Spinal cord (tissue), 10 donors: Measurements from ENCODE around the gene PAIP2. TPM values are rescaled to one million over a fixed set of nuclear protein-coding genes. Genes with fewer than 3 reads are reported as not detected.
A peak's percentile ranks its signal among the peaks of the same experiment; 100 is the strongest.
"Not testable (repeated sequence)": the region's sequence is repeated elsewhere in the genome, so short reads cannot be mapped to it uniquely, and the experiment has no call there.

ENCODE experiments used
- DNase-seq, 6 donors: peaks; one replicate each; pipeline versions ENCODE4 v3.0.0 to v3.0.0-alpha.2; 2013 to 2015; ENCODE audit warnings: low spot score in 6 of 6, low read depth in 4 of 6
- H3K27ac ChIP-seq: one replicate; pipeline ENCODE4 v1.5.1; 2013; ENCODE audit warnings: low read depth, low read length, control low read depth
- H3K27me3 ChIP-seq: one replicate; pipeline ENCODE4 v1.6.1; 2013; ENCODE audit warnings: low read length; ENCODE audit not compliant: control insufficient read depth, insufficient read depth
- H3K36me3 ChIP-seq: one replicate; pipeline ENCODE4 v1.6.1; 2013; ENCODE audit warnings: low read length; ENCODE audit not compliant: control insufficient read depth, insufficient read depth
- H3K4me1 ChIP-seq: one replicate; pipeline ENCODE4 v1.6.1; 2013; ENCODE audit warnings: low read length; ENCODE audit not compliant: control insufficient read depth, insufficient read depth
- H3K4me3 ChIP-seq: one replicate; pipeline ENCODE4 v1.5.1; 2013; ENCODE audit warnings: low read depth, low read length, control low read depth
- H3K9me3 ChIP-seq: one replicate; pipeline ENCODE4 v1.6.1; 2013; ENCODE audit warnings: low read length; ENCODE audit not compliant: control insufficient read depth, insufficient read depth
- WGBS: methylation state at CpG from one replicate; pipeline ENCODE4 v1.1.5; 2013; ENCODE audit warnings: missing lambda C conversion rate; ENCODE audit not compliant: insufficient coverage; 5-methylcytosine and 5-hydroxymethylcytosine counted together
- polyA plus RNA-seq, 2 donors: library from polyadenylated mRNA; unstranded; fragments of 120-200 nt; gene quantifications; one replicate each; pipeline ENCODE4 v1.2.1, GENCODE V29; 2013; ENCODE audit not compliant: insufficient read length in 2 of 2
- total RNA-seq, 2 donors: library from RNA; depleted of rRNA in 1 of 2; stranded (reverse); fragments of 120-200 nt in 1 of 2; fragments of >200 nt in 1 of 2; gene quantifications; one replicate each; pipeline versions ENCODE4 v1.2.3 to v1.2.4, GENCODE V29; 2013 to 2014
- donor health status: healthy.

The PAIP2 gene
- total and polyA plus RNA-seq, 4 donors: 90.4 to 173 (median 146) TPM

GRCh38 chr5:139347863-139348262 lies 6.2 kb downstream of the PAIP2 start:
- not testable (repeated sequence) for H3K4me1 ChIP-seq, H3K9me3 ChIP-seq, H3K27me3 ChIP-seq, H3K4me3 ChIP-seq, H3K27ac ChIP-seq, DNase-seq
- WGBS: 93% methylated on average over 4 of the region's 9 CpGs
- peaks cover 13% of the 10 kb centered on the region for H3K36me3 ChIP-seq

DNA sequence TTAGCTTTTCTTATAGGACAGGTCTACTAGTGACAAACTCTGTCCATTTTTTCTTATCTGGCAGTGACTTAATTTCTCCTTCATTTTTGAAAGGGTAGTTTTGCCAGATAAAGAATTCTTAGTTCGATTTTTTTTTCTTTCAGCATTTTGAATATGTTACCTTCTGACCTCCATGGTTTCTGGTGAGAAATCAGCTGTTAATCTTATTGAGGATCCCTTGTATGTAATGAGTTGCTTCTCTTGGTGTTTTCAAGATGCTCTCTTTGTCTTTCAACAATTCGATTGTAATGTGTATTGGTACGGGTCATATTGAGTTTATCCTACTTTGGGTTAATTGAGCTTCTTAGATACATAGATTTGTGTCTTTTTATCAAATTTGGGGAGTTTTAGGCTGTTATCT lies 12.5 kb downstream of the PAIP2 start:
- no peak for DNase-seq
- H3K27ac ChIP-seq: no peak overlapping the region
- WGBS: no CpG with 5 or more reads among the region's 3 CpGs
- no peaks in the 10 kb centered on the region for H3K9me3 ChIP-seq
- H3K36me3 ChIP-seq: peaks cover 10% of the 10 kb centered on the region
- H3K4me1 ChIP-seq: no peaks in the 10 kb centered on the region
- no peaks in the 10 kb centered on the region for H3K27me3 ChIP-seq
- H3K4me3 ChIP-seq: no peak overlapping the region

DNA sequence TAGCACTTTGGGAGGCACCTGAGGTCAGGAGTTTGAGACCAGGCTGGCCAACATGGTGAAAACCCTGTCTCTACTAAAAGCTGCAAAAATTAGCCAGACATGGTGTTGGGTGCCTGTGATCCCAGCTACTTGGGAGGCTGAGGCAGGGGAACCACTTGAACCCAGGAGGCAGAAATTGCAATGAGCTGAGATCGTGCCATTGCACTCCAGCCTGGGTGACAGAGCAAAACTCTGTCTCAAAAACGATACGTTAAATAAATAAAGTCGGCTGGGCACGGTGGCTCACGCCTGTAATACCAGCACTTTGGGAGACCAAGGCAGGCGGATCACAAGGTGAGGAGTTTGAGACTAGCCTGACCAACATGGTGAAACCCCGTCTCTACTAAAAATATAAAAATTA lies 14.2 kb downstream of the PAIP2 start:
- not testable (repeated sequence) for H3K4me3 ChIP-seq, DNase-seq, H3K27ac ChIP-seq, H3K9me3 ChIP-seq, H3K27me3 ChIP-seq, H3K4me1 ChIP-seq
- WGBS: 94% methylated on average over 7 of the region's 8 CpGs
- peaks cover 15% of the 10 kb centered on the region for H3K36me3 ChIP-seq

DNA sequence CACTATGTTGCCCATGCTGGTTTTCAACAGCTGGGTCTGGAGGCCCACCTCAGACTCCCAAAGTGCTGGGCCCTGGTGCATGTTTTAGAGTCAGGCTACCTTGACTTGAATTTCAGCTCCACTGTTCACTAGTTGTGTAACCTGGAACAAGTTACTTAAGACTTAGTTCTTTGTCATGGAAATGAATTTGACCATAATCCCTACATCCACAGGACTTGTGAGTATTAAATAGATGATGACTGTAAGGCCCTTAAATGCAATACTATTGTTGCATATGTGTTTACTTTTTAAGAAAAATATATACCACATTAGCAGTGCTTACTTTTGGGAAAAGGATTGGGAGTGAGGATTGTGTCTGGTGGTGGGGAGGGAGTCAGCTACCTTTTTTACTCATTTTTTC lies 16.4 kb downstream of the PAIP2 start:
- H3K27ac ChIP-seq: no peak overlapping the region
- no peak overlapping the region for H3K4me3 ChIP-seq
- H3K4me1 ChIP-seq: no peaks in the 10 kb centered on the region
- no peak for DNase-seq
- peaks cover 15% of the 10 kb centered on the region for H3K36me3 ChIP-seq
- H3K27me3 ChIP-seq: no peaks in the 10 kb centered on the region
- no peaks in the 10 kb centered on the region for H3K9me3 ChIP-seq

- WGBS: 100% methylated on average over 3 of the region's 4 CpGs
- Histone ChIP-seq H3K4me1 (no peaks in the 10 kb centered on the region), H3K4me3 (no peak overlapping the region), H3K9me3 (no peaks in the 10 kb centered on the region), H3K36me3 (peaks cover 22% of the 10 kb centered on the region), H3K27me3 (no peaks in the 10 kb centered on the region), H3K27ac (no peak overlapping the region)
- DNase-seq: no peak
These were observed 18.7 kb downstream of the PAIP2 start for GRCh38 chr5:139360384-139360783.

DNA sequence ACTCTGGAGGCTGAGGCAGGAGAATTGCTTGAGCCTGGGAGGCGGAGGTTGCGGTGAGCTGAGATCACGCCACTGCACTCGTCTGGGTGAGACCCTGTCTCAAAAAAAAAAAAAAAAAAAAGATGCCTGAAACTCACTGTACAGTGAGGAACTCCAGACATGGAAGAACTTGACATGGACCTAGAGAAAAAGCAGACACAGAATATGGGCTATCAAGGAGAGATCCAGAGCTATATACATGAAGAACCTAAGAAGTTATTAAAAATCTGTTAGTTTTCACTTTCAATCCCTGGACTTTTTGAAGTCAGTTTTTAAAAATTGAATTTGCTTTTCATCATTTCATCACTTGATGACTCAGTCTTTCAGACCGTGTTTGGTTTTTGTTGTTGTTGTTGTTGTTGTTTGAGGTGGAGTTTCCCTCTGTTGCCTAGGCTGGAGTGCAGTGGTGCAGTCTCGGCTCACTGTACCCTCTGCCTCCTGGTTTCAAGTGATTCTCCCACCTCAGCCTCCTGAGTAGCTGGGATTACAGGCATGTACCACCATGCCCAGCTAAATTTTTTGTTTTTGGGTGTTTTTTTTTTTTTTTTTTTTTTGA lies 20.3 kb downstream of the PAIP2 start:
- Histone ChIP-seq H3K4me3 (no peak overlapping the region), H3K4me1 (no peaks in the 10 kb centered on the region), H3K27ac (no peak overlapping the region), H3K27me3 (no peaks in the 10 kb centered on the region), H3K9me3 (no peaks in the 10 kb centered on the region), H3K36me3 (peaks cover 33% of the 10 kb centered on the region)
- WGBS: no CpG with 5 or more reads among the region's 6 CpGs
- DNase-seq: no peak

GRCh38 chr5:139363937-139364336 lies 22.3 kb downstream of the PAIP2 start:
- H3K4me1 ChIP-seq: no peaks in the 10 kb centered on the region
- H3K27ac ChIP-seq: no peak overlapping the region
- H3K27me3 ChIP-seq: no peaks in the 10 kb centered on the region
- 100% methylated on average over 1 of the region's 2 CpGs for WGBS
- DNase-seq: no peak
- no peak overlapping the region for H3K4me3 ChIP-seq
- H3K9me3 ChIP-seq: no peaks in the 10 kb centered on the region
- peaks cover 38% of the 10 kb centered on the region for H3K36me3 ChIP-seq

DNA sequence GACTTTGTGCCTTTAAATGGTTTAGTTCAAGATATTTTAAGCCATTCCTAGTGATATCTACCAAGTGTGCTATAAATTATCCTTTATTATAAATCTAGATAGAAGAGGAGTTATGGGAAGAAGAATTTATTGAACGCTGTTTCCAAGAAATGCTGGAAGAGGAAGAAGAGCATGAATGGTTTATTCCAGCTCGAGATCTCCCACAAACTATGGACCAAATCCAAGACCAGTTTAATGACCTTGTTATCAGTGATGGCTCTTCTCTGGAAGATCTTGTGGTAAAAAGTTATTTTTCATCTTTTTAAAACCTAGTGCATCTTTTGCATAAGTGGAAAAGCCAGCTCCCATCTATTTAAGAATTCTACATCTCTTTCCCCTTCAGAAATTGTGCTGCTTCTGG lies 22.8 kb downstream of the PAIP2 start:
- peaks cover 35% of the 10 kb centered on the region for H3K36me3 ChIP-seq
- no CpG with 5 or more reads among the region's 2 CpGs for WGBS
- no peak for DNase-seq

GRCh38 chr5:139368613-139369012 lies 27.0 kb downstream of the PAIP2 start:
- Histone ChIP-seq H3K9me3 (no peaks in the 10 kb centered on the region), H3K36me3 (peaks cover 48% of the 10 kb centered on the region), H3K27me3 (no peaks in the 10 kb centered on the region), H3K4me1 (peaks cover 1% of the 10 kb centered on the region), H3K27ac (no peak overlapping the region), H3K4me3 (no peak overlapping the region)
- WGBS: 69% methylated on average over 2 of the region's 2 CpGs
- DNase-seq: peak in 1 of 6 donors; percentile 43

More for the DNA sequence above, 22.8 kb downstream of the PAIP2 start:
- no peaks in the 10 kb centered on the region for H3K27me3 ChIP-seq
- H3K4me3 ChIP-seq: no peak overlapping the region
- H3K27ac ChIP-seq: no peak overlapping the region
- H3K9me3 ChIP-seq: no peaks in the 10 kb centered on the region
- H3K4me1 ChIP-seq: no peaks in the 10 kb centered on the region

DNA sequence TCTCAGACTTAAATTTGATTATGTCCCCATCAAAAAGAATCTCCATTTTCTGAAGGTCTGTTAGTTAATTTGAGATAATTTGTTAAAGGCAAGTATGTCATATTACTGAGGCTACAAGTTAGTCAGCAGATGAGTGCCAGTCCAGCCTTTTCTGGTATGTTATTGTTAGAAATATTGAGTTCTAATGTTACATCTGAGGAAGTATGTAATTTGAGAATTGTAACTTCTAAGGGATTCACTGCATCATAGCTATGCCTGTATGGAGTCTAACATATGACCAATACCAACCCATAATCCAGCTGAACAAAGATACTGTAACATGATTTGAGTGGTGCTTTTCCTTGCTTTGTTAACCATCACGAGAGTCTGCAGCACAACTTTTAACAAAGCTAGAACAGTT lies 27.5 kb downstream of the PAIP2 start:
- Histone ChIP-seq H3K36me3 (peaks cover 51% of the 10 kb centered on the region), H3K27me3 (no peaks in the 10 kb centered on the region), H3K9me3 (no peaks in the 10 kb centered on the region), H3K4me3 (no peak overlapping the region), H3K27ac (no peak overlapping the region), H3K4me1 (peaks cover 4% of the 10 kb centered on the region)
- no peak for DNase-seq
- no CpG with 5 or more reads among the region's 1 CpG for WGBS
